D721Med (cell line): ENCODE data around the gene DYNLT3.
A peak's percentile ranks its signal among the peaks of the same experiment; 100 is the strongest.

Source experiments
- DNase-seq: peaks from one replicate; pipeline ENCODE4 v3.0.0; 2011; ENCODE audit warnings: low spot score; ENCODE audit not compliant: insufficient read length
- FAIRE-seq: peaks from 2 replicates; lab custom pipeline; 2011; peaks lifted over from hg19 to GRCh38; lab: Jason Lieb, UNC
- CTCF ChIP-seq: IDR thresholded peaks from 2 replicates; pipeline ENCODE4 v1.5.1; 2012; ENCODE audit warnings: mild to moderate bottlenecking, control low read depth; ENCODE audit not compliant: insufficient read depth; ENCODE audit errors: missing control alignments

DYNLT3 gene

GRCh38 chrX:37825215-37825842, 22.0 kb downstream of the DYNLT3 start:
- DNase-seq (no peak), FAIRE-seq (peak; percentile 84)
- TF ChIP-seq CTCF, result peak; percentile 62

- FAIRE-seq, result no peak
- DNase-seq, result no peak
- TF ChIP-seq CTCF, result no peak
Measured at GRCh38 chrX:37824491-37825214, 22.7 kb downstream of the DYNLT3 start.

GRCh38 chrX:37820646-37821045, 26.7 kb downstream of the DYNLT3 start:
- TF ChIP-seq CTCF, result no peak
- DNase-seq (no peak), FAIRE-seq (no peak)

GRCh38 chrX:37818031-37818430, 29.3 kb downstream of the DYNLT3 start:
- FAIRE-seq, result no peak
- TF ChIP-seq CTCF, result no peak
- no peak for DNase-seq

- DNase-seq, result no peak
- TF ChIP-seq CTCF, result no peak
- FAIRE-seq, result no peak
Measured at GRCh38 chrX:37817579-37817978, 29.8 kb downstream of the DYNLT3 start.

- DNase-seq, result no peak
- no peak for TF ChIP-seq CTCF
- no peak for FAIRE-seq
Measured at GRCh38 chrX:37817176-37817575, 30.2 kb downstream of the DYNLT3 start.

- DNase-seq (no peak), FAIRE-seq (no peak)
- no peak for TF ChIP-seq CTCF
Measured at GRCh38 chrX:37816766-37817165, 30.6 kb downstream of the DYNLT3 start.
